Measurements from ENCODE around the gene CROCC.

DNA sequence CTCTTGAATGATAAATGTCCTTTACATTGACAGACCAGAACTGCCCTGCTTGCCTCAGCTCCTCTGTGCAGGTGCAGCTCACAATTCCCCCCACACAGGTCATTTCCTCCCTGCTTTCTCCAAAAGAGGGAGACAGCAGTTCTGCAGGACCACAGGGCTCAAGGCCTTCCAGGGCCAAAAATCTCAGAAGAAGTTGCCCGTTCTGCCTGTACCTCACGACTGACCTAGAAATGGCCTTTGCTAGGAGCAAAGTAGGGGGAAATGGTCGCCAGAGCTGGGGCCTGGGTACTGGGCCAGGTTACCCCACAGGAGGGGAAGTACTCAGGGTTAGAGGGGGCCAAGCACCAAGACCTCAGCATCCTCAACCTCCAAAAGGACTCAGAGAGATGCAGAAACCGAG lies 14.9 kb upstream of the CROCC start:
- TF ChIP-seq, protein P1, sequence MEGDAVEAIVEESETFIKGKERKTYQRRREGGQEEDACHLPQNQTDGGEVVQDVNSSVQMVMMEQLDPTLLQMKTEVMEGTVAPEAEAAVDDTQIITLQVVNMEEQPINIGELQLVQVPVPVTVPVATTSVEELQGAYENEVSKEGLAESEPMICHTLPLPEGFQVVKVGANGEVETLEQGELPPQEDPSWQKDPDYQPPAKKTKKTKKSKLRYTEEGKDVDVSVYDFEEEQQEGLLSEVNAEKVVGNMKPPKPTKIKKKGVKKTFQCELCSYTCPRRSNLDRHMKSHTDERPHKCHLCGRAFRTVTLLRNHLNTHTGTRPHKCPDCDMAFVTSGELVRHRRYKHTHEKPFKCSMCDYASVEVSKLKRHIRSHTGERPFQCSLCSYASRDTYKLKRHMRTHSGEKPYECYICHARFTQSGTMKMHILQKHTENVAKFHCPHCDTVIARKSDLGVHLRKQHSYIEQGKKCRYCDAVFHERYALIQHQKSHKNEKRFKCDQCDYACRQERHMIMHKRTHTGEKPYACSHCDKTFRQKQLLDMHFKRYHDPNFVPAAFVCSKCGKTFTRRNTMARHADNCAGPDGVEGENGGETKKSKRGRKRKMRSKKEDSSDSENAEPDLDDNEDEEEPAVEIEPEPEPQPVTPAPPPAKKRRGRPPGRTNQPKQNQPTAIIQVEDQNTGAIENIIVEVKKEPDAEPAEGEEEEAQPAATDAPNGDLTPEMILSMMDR (optimal IDR thresholded peaks at IDR 0.05 in 1 of 3, IDR thresholded peaks at IDR 0.05 in 1 of 3, conservative IDR thresholded peaks at IDR 0.05 in 1 of 3; ENCODE audit: extremely low read depth in 1 of 3, insufficient read depth in 2 of 3, low read length in 3 of 3): no peak
- TF ChIP-seq EZH2 (IDR thresholded peaks at IDR 0.05; ENCODE audit: low read length): no peak
